K562 (cell line): ENCODE data around the gene PYDC2. TPM values are rescaled to one million over a fixed set of nuclear protein-coding genes. Genes with fewer than 3 reads are reported as not detected.

Experiments
- ATAC-seq: fragments of 200-7000 bp; cut with Tn5 transposase; 3 replicates; pipeline ENCODE4 v1.9.1; 2020; ENCODE audit warnings: moderate library complexity
- BruUV-seq: library from RNA; stranded (reverse); fragments of 400-500 nt; replicated peaks from 2 replicates; lab custom pipeline; 2021; lab: Mats Ljungman, UMichigan
- CTCF ChIA-PET: fragments of 300-600 bp; formaldehyde crosslinking; extraction: SDS; loops from one replicate; lab custom pipeline; 2021; ENCODE audit warnings: low intra/inter-chr PET ratio; lab: Yijun Ruan, JAX
- POLR2A ChIA-PET: fragments of 300-600, 350-650 bp; sonication (Branson Sonifier 250); formaldehyde crosslinking; extraction: SDS; loops from one replicate; lab custom pipeline; 2021; ENCODE audit warnings: antibody characterized with exemption, inconsistent platforms; lab: Yijun Ruan, JAX
- DNase-seq, 4 experiments: peaks; one replicate each; pipeline versions ENCODE4 v3.0.0 to v3.0.0-alpha.2; 2011 to 2018; ENCODE audit warnings: low spot score in 3 of 4, mixed read lengths in 3 of 4; ENCODE audit errors: extremely low read depth in 1 of 4
- FAIRE-seq: peaks from 2 replicates; lab custom pipeline; 2011; peaks lifted over from hg19 to GRCh38; lab: Jason Lieb, UNC
- H2AFZ ChIP-seq: 2 replicates; pipeline ENCODE4 v1.6.0; 2011; ENCODE audit warnings: low read depth, low read length, control low read depth, inconsistent platforms
- H3K27ac ChIP-seq: fragments of 200-600 bp; 3 replicates; pipeline ENCODE4 v1.8.0; 2011; ENCODE audit warnings: low read depth, mild to moderate bottlenecking, control low read depth, inconsistent platforms, low read length, moderate library complexity, mixed read lengths; ENCODE audit errors: extremely low read depth
- H3K27me3 ChIP-seq, 2 experiments: fragments of 300-600 bp in 1 of 2; 2 replicates in 1 of 2; 3 replicates in 1 of 2; pipeline versions ENCODE4 v1.6.0 to v1.8.0; 2011; ENCODE audit warnings: inconsistent platforms in 2 of 2, low read length in 2 of 2, mild to moderate bottlenecking in 1 of 2, mixed read lengths in 1 of 2, moderate library complexity in 1 of 2; ENCODE audit not compliant: control insufficient read depth in 2 of 2, insufficient read depth in 2 of 2
- H3K36me3 ChIP-seq: fragments of 300-600 bp; 3 replicates; pipeline ENCODE4 v1.8.0; 2011; ENCODE audit warnings: mild to moderate bottlenecking, low read length, inconsistent platforms; ENCODE audit not compliant: control insufficient read depth, insufficient read depth
- H3K4me1 ChIP-seq, 2 experiments: fragments of 200-600 bp in 1 of 2; replicated peaks in 1 of 2; 2 replicates in 1 of 2; 3 replicates in 1 of 2; pipeline versions ENCODE4 v1.5.1 to v1.8.0; 2011; ENCODE audit warnings: inconsistent platforms in 2 of 2, low read length in 2 of 2, mild to moderate bottlenecking in 1 of 2, mixed read lengths in 1 of 2, moderate library complexity in 1 of 2; ENCODE audit not compliant: control insufficient read depth in 2 of 2, insufficient read depth in 2 of 2
- H3K4me2 ChIP-seq: 2 replicates; pipeline ENCODE4 v1.6.1; 2011; ENCODE audit warnings: low read length, control low read depth, inconsistent platforms, mixed read lengths; ENCODE audit not compliant: insufficient read depth
- H3K4me3 ChIP-seq: fragments of 200-600 bp; sonication (generic), shearing (Covaris generic); 2 replicates; pipeline ENCODE4 v1.5.1; 2016; ENCODE audit warnings: control low read depth, inconsistent platforms
- H3K79me2 ChIP-seq: fragments of 200-600 bp; 3 replicates; pipeline ENCODE4 v1.8.0; 2011; ENCODE audit warnings: low read length, inconsistent platforms; ENCODE audit not compliant: control insufficient read depth, insufficient read depth
- H3K9ac ChIP-seq, 2 experiments: 2 replicates each; pipeline versions ENCODE4 v1.6.0 to v1.6.1; 2011; ENCODE audit warnings: low read depth in 2 of 2, low read length in 2 of 2, control low read depth in 1 of 2, inconsistent platforms in 1 of 2, mild to moderate bottlenecking in 1 of 2, mixed read lengths in 1 of 2; ENCODE audit not compliant: insufficient read depth in 1 of 2
- H3K9me1 ChIP-seq: one replicate; pipeline ENCODE4 v1.6.0; 2011; ENCODE audit warnings: inconsistent platforms, mild to moderate bottlenecking, low read length, moderate library complexity; ENCODE audit not compliant: control insufficient read depth, insufficient read depth
- H3K9me3 ChIP-seq: replicated peaks from 2 replicates; pipeline ENCODE4 v1.5.1; 2011; ENCODE audit warnings: low read depth, low read length, inconsistent platforms; ENCODE audit not compliant: control insufficient read depth, insufficient read depth
- H4K20me1 ChIP-seq: replicated peaks from 2 replicates; pipeline ENCODE4 v1.6.1; 2011; ENCODE audit warnings: low read length, inconsistent platforms, mixed read lengths; ENCODE audit not compliant: control insufficient read depth, insufficient read depth
- ARID2 ChIP-seq: fragments of 450-650 bp; IDR thresholded peaks from 2 replicates; pipeline ENCODE4 v1.6.1; 2017; ENCODE audit warnings: antibody characterized with exemption, mild to moderate bottlenecking
- ATF7 ChIP-seq: fragments of 450-650 bp; IDR thresholded peaks from 2 replicates; pipeline ENCODE4 v1.7.1; 2014; ENCODE audit warnings: mild to moderate bottlenecking, moderate library complexity
- BDP1 ChIP-seq: IDR thresholded peaks from 3 replicates; pipeline ENCODE4 v1.6.1; 2011; ENCODE audit not compliant: insufficient read length, insufficient read depth
- COPS2 ChIP-seq: fragments of 450-650 bp; conservative IDR thresholded peaks from 2 replicates; pipeline ENCODE4 v1.6.1; 2016; ENCODE audit warnings: mild to moderate bottlenecking, moderate library complexity
- CREB3L1 ChIP-seq: fragments of 450-650 bp; IDR thresholded peaks from 2 replicates; pipeline ENCODE4 v1.6.1; 2014; ENCODE audit warnings: low read depth, mild to moderate bottlenecking, moderate library complexity, borderline replicate concordance
- GABPA ChIP-seq: fragments of 200-800 bp; sonication (Bioruptor generic); conservative IDR thresholded peaks from 2 replicates; pipeline ENCODE4 v1.6.1; 2016; ENCODE audit warnings: low read depth, missing genetic modification characterization, missing compliant biosample characterization
- HES1 ChIP-seq: fragments of 450-650 bp; IDR thresholded peaks from 2 replicates; pipeline ENCODE4 v1.6.1; 2016; ENCODE audit warnings: low read depth, mild to moderate bottlenecking, moderate library complexity
- L3MBTL2 ChIP-seq: fragments of 450-650 bp; IDR thresholded peaks from 2 replicates; pipeline ENCODE4 v1.6.1; 2016; ENCODE audit warnings: mild to moderate bottlenecking, moderate library complexity
- LCOR ChIP-seq: sonication (generic); formaldehyde crosslinking; IDR thresholded peaks from 2 replicates; pipeline ENCODE4 v1.8.0; 2022; ENCODE audit warnings: mild to moderate bottlenecking, missing genetic modification reagents
- MAFG ChIP-seq: fragments of 450-650 bp; conservative IDR thresholded peaks from 2 replicates; pipeline ENCODE4 v1.6.1; 2016; ENCODE audit warnings: missing genetic modification characterization, missing compliant biosample characterization
- SIN3A ChIP-seq, 2 experiments: fragments of 150-350 bp in 1 of 2; IDR thresholded peaks; 2 replicates each; pipeline ENCODE4 v1.6.1; 2011 to 2016; ENCODE audit warnings: borderline replicate concordance in 2 of 2, low read depth in 2 of 2, low read length in 2 of 2, mild to moderate bottlenecking in 2 of 2, moderate library complexity in 2 of 2; ENCODE audit not compliant: control insufficient read depth in 1 of 2
- ZNF644 ChIP-seq: fragments of 200-800 bp; sonication (Bioruptor generic); IDR thresholded peaks from 2 replicates; pipeline ENCODE4 v1.6.1; 2016; ENCODE audit warnings: low read depth, missing genetic modification characterization, missing compliant biosample characterization
- WGBS: fragments of 100-300 bp; shearing (Covaris generic); methylation state at CpG from one replicate; pipeline ENCODE4 v1.1.6; 2016; ENCODE audit warnings: low coverage, mixed read lengths; ENCODE audit not compliant: insufficient coverage; ENCODE audit errors: missing lambda C conversion rate; 5-methylcytosine and 5-hydroxymethylcytosine counted together
- in situ Hi-C: fragments of 300-500 bp; cut with MboI; formaldehyde crosslinking; loops from 4 replicates; pipeline ENCODE4 v1.15.0; 2018; ENCODE audit warnings: inconsistent platforms, mixed read lengths
- intact Hi-C: fragments of 100-400 bp; cut with micrococcal nuclease; formaldehyde crosslinking; loops from 2 replicates; pipeline ENCODE4 v1.14.2; 2022
- polyA plus RNA-seq, 8 experiments: library from polyadenylated mRNA; depleted of rRNA in 4 of 8; stranded (reverse) in 5 of 8; unstranded in 3 of 8; fragments of >200 nt; fragmentation: Nextera tagmentation in 2 of 8; fragmentation: Illumina TruSeq in 1 of 8; extraction: Ambion mirVana in 2 of 8; extraction: Trizol in 1 of 8; gene quantifications; 2 replicates each; pipeline versions ENCODE4 v1.2.1 to v1.2.3, GENCODE V29; 2011 to 2014; ENCODE audit warnings: inconsistent platforms in 1 of 8, missing spikeins in 1 of 8
- total RNA-seq, 7 experiments: library from RNA; depleted of rRNA in 6 of 7; stranded (reverse); fragments of >200 nt in 6 of 7; fragmentation: Illumina TruSeq in 2 of 7; extraction: Trizol in 2 of 7; gene quantifications; 2 replicates each; pipeline versions ENCODE4 v1.2.1 to v1.2.3, GENCODE V29; 2011 to 2021; ENCODE audit warnings: low replicate concordance in 1 of 7
- TF ChIP-seq, protein P1 (sequence below): fragments of 250-450 bp; sonication (Bioruptor Pico); IDR thresholded peaks from 2 replicates; pipeline ENCODE4 v1.8.0; 2022; ENCODE audit warnings: moderate library complexity, mild to moderate bottlenecking, inconsistent platforms

The PYDC2 gene
- total and polyA plus RNA-seq, 9 of the 15 experiments (the other 6 are each of a cell fraction or from before 2014, with no cell fraction given) = 4.0 to 7.6 (median 5.1) TPM; not detected in 5

DNA sequence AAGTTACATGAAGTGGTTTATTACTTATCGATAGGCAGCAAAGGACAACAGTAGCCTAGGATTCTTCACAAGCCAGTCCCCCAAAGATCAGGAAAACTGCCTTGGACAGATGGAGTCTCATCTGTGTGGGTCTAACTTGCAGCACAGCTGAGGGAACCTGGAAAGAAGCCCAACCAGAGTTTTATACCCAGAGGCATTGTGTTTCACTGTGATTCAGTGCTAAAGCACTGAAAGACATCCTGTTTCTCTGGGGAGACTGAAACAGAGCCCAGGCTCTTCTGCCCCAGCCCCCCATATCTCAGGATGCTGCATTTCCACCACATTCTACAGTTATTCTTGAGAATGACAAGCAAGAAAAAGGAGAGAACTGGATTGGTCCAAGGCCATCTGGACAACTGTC, 48.2 kb upstream of the PYDC2 start:
- Histone ChIP-seq H3K9me1 (no peaks in the 10 kb centered on the region), H3K27me3 (no peaks in the 10 kb centered on the region), H4K20me1 (no peaks in the 10 kb centered on the region), H2AFZ (no peak overlapping the region), H3K4me3 (no peak overlapping the region), H3K4me2 (no peak overlapping the region), H3K9ac (no peak overlapping the region), H3K79me2 (no peaks in the 10 kb centered on the region), H3K27ac (no peak overlapping the region), H3K36me3 (no peaks in the 10 kb centered on the region), H3K9me3 (0 out of 2 replicates have a peak, but pooled peaks cover 2% of the 10 kb centered on the region), H3K4me1 (no peaks in the 10 kb centered on the region)
- in situ Hi-C loops (loop anchor here (10.0 kb wide), 1 partner anchor 1032 kb away; no protein-coding TSS in a partner anchor), intact Hi-C loops (loop anchor here (10.0 kb wide), 1 partner anchor 622 kb away; no protein-coding TSS in a partner anchor)
- 0% methylated on average over 1 of the region's 1 CpG for WGBS
- no peak for FAIRE-seq
- POLR2A ChIA-PET = no interaction called here
- BruUV-seq = no TSS peak
- no peak for ATAC-seq
- TF ChIP-seq, protein P1, sequence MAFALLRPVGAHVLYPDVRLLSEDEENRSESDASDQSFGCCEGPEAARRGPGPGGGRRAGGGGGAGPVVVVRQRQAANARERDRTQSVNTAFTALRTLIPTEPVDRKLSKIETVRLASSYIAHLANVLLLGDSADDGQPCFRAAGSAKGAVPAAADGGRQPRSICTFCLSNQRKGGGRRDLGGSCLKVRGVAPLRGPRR (CRISPR knock-in tag) = no peak
- TF ChIP-seq L3MBTL2 (no peak), LCOR (CRISPR knock-in tag) (no peak), HES1 (no peak), MAFG (tag) (no peak), SIN3A (IDR thresholded peaks at IDR 0.05; ENCODE audit: borderline replicate concordance in 2 of 2, control insufficient read depth in 1 of 2, low read depth in 2 of 2, low read length in 2 of 2) (no peak), ZNF644 (tag) (no peak), GABPA (tag) (no peak), ATF7 (no peak), CREB3L1 (no peak), COPS2 (no peak), ARID2 (no peak), BDP1 (no peak)
- CTCF ChIA-PET = no interaction called here
- DNase-seq = no peak
